ENCODE measurements around the gene CDH13. TPM values are rescaled to one million over a fixed set of nuclear protein-coding genes. Genes with fewer than 3 reads are reported as not detected.

Gene CDH13
- total RNA-seq, 1 donor from 2014 or later, result 14.3 TPM

- H3K27me3 ChIP-seq (ENCODE audit: low read depth), result no peaks in the 10 kb centered on the region
- H3K9me3 ChIP-seq, result no peaks in the 10 kb centered on the region
- no peak for DNase-seq
- TF ChIP-seq CTCF (IDR thresholded peaks at IDR 0.05), result no peak
- no peak for ATAC-seq
- H3K4me3 ChIP-seq, result no peak overlapping the region
- intact Hi-C loops (cut with DNase I), result no loop called here
- no peak overlapping the region for H3K27ac ChIP-seq
- no peaks in the 10 kb centered on the region for H3K36me3 ChIP-seq
- no peaks in the 10 kb centered on the region for H3K4me1 ChIP-seq
Observed at GRCh38 chr16:83464991-83465390, 838.2 kb downstream of the CDH13 start.

- Histone ChIP-seq H3K9me3 (no peaks in the 10 kb centered on the region), H3K27ac (no peak overlapping the region), H3K27me3 (ENCODE audit: low read depth) (no peaks in the 10 kb centered on the region), H3K36me3 (no peaks in the 10 kb centered on the region), H3K4me3 (no peak overlapping the region), H3K4me1 (peaks cover 9% of the 10 kb centered on the region)
- DNase-seq, result no peak
- no peak for ATAC-seq
- no peak for TF ChIP-seq CTCF (IDR thresholded peaks at IDR 0.05)
- intact Hi-C loops (cut with DNase I), result no loop called here
Observed at GRCh38 chr16:83470416-83470815, 843.6 kb downstream of the CDH13 start.

GRCh38 chr16:83472776-83473501 is 846.2 kb downstream of the CDH13 start:
- ATAC-seq (peak; percentile 38 to 57), DNase-seq (no peak)
- Histone ChIP-seq H3K27ac (no peak overlapping the region), H3K27me3 (ENCODE audit: low read depth) (no peaks in the 10 kb centered on the region), H3K9me3 (no peaks in the 10 kb centered on the region), H3K4me3 (no peak overlapping the region), H3K4me1 (peaks cover 9% of the 10 kb centered on the region), H3K36me3 (no peaks in the 10 kb centered on the region)
- no peak for TF ChIP-seq CTCF (IDR thresholded peaks at IDR 0.05)
- intact Hi-C loops (cut with DNase I), result no loop called here

DNA sequence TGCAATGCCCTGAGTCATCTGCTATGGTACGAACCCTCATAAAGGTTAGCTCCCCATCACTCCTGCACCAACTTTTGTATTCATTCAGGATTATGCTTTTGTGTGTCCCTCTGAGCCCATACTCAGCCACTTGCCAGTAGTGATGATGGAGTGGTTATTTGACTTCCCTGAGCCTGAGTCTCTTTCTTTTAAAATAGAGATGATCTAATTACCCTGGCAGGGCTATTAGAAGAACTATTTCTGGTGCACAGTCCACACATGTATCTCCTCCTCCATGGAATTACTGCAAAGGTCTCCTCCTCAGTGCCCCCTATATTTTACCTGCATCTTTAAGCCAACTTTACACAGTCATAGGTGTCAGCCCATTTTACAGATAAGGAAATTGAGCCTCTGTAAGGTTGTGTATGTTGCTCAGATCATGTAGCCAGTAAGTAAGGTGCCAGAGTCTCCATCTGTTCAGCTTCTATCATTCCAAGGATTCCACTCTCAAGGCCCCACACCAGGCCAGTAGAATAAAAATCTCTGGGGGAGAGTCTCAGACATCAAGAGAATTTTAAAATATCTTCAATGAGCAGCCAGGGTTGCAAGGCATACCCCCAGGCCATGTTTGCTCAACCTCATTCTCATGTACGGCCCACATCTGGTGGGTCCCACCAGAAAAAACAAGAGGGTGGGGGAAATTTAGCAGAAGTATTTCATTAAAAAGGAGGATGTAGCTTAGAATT is 847.3 kb downstream of the CDH13 start:
- no peak for ATAC-seq
- Histone ChIP-seq H3K4me3 (no peak overlapping the region), H3K9me3 (no peaks in the 10 kb centered on the region), H3K4me1 (peaks cover 9% of the 10 kb centered on the region), H3K36me3 (no peaks in the 10 kb centered on the region), H3K27me3 (ENCODE audit: low read depth) (no peaks in the 10 kb centered on the region), H3K27ac (no peak overlapping the region)
- intact Hi-C loops (cut with DNase I), result no loop called here
- no peak for TF ChIP-seq CTCF (IDR thresholded peaks at IDR 0.05)
- DNase-seq, result no peak

DNA sequence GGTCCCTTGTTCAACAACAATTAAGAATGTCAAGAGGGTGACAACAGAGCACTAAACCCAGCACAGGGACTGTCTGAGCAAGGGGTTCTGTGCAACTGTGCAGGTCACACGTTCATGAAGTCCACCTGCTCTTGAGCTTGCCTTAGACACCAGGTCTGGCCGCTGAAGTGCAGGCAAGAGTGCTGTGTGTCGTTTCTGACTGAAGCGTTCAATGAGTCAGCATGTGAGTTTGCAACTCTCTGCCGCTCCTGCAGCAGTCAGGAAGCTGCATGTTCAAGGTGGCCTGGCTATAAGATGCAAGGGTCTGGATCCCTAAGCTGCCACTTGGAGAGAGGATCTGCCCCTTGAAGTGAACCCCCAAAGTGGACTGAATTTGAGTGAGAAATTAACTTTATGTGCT is 848.3 kb downstream of the CDH13 start:
- ATAC-seq (no peak), DNase-seq (no peak)
- no peaks in the 10 kb centered on the region for H3K9me3 ChIP-seq
- no peaks in the 10 kb centered on the region for H3K27me3 ChIP-seq (ENCODE audit: low read depth)
- intact Hi-C loops (cut with DNase I), result no loop called here
- H3K36me3 ChIP-seq, result no peaks in the 10 kb centered on the region
- no peak overlapping the region for H3K4me3 ChIP-seq
- no peak for TF ChIP-seq CTCF (IDR thresholded peaks at IDR 0.05)
- no peak overlapping the region for H3K27ac ChIP-seq
- peaks cover 9% of the 10 kb centered on the region for H3K4me1 ChIP-seq
